HG03571 (cell line): ENCODE measurements around the gene SLC2A9.

Experiments
- ATAC-seq: cut with Tn5 transposase; IDR thresholded peaks from one replicate; pipeline ENCODE4 v1.9.1; 2021; ENCODE audit not compliant: unreplicated experiment

Gene SLC2A9

DNA sequence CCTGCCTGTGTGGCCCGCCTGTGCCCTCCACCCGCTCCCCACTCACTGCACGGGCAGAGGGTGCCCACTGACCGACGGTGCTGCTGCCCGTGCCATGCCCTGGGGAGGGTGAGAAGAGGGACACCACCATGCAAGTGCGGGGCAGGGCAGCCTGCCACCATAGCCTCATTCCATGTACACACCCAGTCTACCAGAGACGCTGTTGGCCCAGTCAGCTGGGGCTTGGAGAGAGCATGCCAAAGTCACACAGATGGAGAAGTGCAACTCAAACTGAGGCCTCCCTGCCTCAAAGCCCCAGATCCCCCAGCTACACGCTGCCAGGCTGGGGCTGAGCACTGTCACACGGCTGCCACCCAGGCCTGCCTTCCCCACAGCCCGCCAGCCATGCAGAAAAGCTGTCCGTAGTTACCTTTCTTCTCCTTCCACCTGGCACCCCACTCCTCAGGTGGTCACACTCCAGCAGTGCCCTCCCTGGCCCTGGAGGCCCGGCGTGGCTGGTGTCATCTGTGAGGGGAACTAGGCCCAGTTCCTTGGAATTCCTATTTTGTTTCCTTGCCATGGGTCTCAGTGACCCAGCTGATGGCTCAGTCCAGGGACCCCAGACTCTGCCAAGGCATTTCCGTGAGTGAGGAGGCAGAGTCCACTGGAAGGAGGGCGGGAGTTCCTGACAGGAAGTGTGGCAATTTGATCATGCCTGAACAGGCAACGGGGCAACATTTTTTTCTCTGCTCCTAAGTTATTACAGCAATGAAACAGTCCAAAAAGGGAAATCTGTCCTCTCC, at the start of gene SLC2A9:
Gene SLC2A9, minus strand, starts transcription at position 627 of the 782 bp plus-strand sequence. Its CDS starts 68 bp downstream, at position 559.
- ATAC-seq = no peak

DNA sequence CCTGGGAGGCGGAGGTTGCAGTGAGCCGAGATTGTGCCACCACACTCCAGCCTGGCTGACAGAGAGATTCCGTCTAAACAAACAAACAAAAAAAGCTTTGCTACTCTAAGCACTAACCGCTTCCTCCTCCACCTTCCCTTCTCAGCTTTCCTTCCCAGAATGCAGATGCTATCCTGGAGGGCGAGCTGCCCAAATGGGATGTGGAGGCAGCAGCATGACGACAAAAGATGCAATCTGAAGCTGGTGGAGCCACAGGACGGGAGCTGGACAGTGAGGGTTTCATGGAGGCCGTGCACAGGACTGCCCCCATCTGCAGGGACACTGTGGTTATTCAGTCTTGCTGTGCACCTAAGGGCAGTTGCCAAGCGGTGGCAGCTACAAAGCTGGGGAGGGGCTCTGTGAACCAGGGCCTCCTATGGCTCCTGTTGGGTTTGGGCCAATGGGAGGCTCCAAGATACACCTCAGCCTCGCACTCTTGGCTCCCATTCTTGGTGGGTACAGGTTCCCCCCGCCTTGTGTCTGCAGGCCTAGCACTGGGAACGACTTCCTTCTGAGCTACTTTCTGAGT, 47.9 kb upstream of the SLC2A9 start:
- ATAC-seq = no peak

DNA sequence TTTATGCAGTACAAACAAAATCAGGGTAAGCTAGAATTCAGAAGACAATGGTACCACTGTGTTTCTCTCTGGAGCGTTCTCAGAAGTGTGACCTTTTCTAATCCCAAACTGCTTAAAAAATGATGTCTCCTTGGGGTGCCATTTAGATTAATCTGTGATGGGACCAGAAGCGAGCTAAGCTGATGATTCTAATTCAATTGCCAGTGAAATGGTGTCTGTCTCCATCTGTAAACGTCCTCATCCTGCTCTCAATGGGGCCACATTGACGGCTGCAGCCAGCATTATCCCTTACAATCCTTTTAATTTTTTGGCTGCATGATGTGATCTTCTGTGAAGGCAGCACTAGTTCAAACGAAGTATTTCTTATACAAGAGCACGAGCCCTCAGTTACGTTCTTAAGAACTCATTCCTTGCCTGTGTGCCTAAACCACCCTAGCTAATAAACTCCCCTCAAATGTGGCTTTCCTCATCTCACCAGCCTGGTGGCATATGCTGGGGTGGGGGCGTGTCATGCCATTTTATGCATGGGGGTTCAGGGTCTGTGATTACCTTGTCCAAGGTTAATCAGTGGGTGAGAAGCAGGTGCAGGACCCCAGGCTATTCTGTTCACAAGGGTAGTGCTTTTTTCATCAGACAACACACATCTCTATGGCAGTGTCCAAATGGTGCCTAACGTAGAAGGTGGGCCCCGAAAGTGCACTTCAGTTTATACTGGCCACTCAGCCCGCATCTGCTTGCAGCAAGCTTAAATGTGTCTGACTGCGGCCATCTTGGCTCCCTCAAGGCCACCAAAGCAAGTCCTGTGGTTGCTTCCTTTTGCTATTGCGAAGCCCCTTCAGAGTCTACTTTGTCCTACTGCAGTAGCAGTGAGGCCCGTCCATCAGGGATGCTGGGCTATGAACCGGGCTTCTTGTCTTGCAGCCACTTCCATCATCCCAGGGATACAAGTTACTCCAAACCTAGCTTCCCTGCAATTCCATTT, 45.7 kb upstream of the SLC2A9 start:
- ATAC-seq = no peak

DNA sequence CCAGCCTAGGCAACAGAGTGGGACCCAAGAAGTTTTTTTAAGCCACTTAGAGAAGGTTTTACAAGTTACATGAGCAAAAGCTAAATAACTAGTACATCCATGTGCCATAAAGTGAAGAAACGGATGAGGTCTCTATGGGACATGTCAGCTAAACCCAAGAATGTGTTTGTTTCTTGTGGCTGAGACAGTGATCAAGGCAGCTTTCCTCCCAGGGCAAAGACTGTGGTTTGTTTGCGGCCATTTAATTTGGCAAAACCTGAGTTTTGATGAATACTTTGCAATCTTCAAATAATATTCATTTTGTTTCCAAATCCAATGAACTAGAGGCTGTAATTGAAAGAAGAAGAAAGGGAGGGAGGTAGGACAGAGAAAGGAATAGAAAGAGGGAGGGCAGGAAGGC, 44.9 kb upstream of the SLC2A9 start:
- no peak for ATAC-seq

DNA sequence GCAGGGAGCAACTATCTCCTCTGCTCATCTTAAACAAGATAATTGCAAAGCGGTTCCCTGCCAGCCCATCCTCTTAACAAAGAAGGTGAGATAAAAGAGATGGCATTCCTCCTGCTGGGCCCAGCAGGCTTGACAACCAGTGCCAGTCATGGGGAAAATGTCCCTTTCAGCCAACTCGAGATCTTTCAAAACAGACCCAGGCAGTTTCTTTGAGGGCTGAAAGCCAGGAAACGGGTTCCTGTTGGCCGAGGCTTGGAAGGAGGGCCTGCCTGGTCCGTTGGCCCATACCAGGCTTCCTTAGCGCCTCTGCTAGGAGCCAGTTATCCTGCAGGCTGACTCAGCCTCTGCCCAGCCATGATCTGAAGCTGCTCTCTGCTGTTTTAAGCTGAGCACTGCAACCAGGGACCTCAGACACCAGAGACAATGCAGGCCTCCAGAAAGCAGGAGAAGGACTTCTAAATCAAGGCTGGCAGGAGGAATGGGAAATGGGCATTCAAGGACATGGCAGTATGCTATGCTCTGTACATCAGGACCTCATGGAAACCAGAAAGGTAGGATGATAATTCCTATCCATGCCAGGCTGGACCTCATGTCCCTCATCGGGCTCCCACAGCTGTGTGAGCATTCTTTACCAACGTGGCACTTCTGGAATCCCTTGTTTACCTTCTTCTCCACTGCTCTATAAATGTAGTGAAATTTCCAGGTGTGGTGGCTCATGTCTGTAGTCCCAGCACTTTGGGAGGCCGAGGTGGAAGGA, 42.4 kb upstream of the SLC2A9 start:
- ATAC-seq = no peak

DNA sequence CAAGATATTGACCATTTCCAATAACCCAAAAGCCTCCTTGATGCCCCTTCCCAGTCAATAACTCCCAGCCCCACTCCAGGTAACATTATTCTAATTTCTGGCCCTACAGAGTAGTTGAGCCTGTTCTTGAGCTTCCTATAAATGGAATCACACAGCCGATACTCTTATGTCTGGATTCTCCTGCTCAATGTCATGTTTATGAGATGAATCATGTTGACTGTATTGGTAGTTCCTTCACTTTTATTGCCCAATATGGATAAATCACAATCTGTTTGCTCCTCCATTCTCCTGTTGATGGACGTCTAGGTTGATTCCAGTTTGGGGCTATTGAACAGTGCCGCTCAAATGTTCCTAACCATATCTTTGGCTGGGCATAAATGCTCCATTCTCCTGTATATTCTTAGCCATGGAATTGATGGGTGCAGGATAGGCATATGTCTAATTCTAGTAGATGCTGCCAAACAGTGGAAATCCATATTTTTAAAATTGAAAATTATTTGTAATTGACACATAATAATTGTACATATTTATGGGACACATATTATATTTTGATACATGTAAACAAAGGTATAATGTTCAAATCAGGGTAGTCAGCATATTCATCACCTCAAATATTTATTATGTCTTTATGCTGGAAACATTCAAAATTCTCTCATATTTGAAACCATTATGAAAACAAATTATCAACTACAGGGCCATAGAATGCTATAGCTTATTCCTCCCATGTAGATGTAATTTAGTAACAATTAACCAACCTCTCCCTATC, 40.5 kb upstream of the SLC2A9 start:
- ATAC-seq = no peak

DNA sequence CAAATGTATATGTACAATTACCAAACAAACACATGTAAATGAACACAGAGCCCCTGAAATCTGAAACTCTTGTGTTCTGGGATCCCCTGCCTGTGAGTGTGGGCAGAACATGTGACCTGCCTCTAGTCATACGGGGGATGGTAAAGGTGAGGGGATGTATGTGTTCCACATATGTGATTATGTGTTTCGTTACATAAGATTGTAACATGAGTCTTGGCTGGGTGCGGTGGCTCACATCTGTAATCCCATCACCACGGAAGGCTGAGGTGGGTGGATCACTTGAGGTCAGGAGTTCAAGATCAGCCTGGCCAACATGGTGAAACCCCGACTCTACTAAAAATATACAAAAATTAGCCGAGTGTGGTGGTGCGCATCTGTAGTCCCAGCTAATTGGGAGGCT, 37.1 kb upstream of the SLC2A9 start:
- no peak for ATAC-seq

DNA sequence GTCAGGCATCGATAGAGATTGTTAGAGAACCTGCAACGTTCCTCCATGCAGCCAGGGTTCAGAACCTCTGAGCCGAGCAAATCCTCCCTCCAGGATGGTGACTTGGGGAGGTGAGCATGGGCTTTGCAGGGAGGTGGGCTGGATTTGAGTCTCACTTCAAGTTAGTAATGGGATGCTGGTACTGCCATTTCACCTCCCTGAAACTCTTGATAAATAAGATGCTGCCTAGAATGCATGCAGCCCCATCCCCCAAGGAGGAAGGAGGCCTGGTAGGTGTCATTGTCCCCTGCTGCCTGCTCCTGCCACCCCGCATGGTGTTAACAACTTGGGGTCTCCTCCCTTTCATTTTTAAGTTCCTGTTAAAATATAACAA, 35.7 kb upstream of the SLC2A9 start:
- ATAC-seq = no peak

DNA sequence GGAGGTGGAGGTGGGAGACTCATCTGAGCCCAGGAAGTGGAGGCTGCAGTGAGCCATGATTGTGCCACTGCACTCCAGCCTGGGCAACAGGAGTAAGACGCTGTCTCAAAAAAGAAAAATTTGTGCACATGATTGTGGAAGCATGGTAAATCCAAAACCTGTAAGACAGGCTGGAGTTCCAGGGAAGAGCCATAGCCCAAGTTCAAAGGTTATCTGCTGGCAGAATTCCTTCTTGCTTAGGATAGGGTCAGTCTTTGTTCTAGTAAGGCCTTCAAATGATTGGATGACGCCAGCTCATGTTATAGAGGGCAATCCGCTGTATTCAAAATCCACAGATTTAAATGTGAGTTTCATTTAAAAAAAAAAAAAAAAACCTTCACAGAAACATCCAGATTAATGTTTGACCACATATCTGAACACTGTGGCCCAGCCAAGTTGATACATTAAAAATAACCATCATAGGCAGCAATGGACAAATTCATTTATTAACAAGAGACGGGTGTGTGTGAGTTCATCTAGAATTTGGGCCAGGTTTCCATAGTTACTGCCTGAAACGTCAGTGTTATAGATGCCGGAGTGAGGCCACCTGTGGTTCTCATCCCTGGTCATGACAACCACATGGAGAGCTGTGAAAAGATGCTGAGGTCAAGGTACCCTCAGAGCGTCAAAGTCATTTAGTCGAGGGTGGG, 35.2 kb upstream of the SLC2A9 start:
- ATAC-seq = no peak

DNA sequence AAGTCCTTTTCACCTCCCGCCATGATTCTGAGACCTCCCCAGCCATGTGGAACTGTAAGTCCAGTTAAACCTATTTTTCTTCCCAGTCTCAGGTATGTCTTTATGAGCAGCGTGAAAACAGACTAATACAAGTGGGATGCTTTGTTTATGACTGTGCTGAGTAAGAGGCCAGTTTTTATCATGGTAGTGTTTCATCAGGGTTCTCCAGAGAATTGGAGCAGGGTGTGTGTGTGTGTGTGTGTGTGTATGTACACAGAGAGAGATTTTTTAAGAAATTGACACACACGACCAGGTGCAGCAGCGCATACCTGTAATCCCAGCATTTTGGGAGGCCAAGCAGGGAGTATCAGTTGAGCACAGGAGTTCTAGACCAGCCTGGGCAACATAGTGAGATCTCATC, 34.6 kb upstream of the SLC2A9 start:
- no peak for ATAC-seq

DNA sequence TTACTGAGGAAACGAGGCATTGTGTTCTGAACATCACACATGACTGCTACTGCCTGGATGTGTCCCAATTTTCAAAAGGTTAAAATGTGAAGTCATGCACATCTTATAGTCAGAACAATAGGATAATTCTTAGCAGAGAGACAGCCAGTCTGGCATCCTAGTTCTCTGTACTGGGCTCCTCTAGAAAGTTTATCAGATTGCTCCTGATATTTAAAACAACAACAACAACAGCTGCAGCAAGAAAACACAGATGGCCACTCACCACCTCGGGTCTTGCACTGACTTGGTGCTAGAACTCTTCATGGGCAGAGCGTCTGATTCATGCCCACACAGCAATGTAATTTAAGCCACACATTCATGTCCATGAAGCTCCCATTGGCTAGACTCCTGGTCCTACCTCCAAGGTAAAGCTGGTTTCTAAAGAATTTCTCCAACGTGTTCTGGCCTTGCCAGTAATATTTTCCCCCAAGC, 33.3 kb upstream of the SLC2A9 start:
- ATAC-seq = no peak

DNA sequence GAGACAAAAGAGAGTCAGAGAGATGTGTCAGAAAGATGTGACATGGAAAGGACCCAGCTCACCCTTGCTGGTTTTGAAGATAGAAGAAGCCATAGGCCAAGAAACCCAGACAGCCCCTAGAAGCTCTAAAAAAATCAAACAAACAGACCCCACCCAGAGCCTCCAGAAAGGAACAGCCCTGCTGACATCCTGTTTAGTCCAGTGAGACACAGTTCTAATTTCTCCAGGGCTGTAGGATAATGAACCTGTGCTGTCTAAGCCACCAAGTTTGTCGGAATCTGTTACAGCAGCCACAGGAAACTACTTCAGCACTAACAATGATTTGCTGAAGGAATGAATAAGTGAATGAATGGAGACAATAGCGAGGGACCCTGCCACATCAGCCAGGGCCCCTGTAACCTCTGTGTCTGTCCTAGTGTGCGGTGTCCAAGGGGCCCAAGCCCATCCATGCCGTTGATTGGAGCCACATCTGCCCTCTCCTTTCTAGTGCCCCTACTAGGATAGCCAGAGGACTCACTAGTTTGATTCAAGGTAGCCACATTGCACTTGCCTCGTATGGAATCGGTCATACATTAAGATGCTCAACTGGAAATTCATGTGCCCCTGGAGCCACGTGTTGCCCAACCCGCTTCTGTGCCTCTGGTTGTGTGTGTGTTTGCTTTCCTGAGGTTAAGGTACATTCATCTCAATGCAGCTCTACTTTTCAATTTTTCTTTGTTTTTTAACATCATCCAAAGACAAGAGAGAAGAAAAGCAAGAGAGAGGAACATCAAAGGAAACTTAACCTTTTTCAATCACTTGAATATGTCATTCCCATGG, 32.5 kb upstream of the SLC2A9 start:
- no peak for ATAC-seq

DNA sequence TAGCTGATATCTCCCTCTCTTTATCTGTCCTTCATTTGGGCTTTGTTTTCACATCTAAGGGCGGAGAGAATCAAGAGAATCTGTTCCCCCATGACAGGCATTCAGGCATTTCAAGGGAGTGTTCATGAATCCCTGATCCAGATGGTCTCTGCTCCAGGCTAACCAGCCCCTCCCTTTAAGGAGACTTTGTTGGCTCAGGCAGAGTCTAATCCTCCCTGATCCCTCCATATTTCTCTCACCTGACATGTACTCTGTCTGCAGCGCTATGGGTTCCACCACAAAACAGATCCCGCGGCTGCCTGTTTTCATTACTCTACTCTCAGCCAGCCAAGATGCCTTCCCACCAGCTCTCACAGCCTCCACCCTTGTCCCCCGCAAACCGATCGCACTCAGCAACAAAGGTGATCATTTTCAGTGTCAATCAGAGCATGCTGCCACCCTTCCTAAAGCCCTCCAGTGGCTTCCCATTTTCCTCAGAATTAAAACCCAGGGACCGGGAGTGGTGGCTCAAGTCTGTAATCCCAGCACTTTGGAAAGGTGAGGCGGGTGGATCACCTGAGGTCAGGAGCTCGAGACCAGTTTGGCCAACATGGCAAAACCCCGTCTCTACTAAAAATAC, 30.3 kb upstream of the SLC2A9 start:
- no peak for ATAC-seq

DNA sequence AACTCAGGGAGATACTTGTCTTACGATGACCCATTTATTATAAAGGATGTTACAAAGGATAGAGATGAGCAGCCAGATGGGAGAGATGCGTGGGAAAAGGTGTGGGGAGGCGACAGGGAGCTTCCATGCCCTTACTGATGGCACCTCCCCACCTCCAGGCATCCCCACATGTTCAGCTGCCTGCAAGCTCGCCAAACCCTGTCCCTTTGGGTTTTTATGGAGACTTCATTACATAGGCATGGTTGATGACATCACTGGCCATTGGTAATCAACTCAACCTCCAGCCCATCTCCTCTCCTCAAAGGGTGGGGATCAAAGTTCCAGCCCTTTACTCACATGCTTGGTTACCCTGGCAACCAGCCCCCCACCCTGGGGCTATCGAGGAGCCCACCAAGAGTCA, 29.4 kb upstream of the SLC2A9 start:
- no peak for ATAC-seq

DNA sequence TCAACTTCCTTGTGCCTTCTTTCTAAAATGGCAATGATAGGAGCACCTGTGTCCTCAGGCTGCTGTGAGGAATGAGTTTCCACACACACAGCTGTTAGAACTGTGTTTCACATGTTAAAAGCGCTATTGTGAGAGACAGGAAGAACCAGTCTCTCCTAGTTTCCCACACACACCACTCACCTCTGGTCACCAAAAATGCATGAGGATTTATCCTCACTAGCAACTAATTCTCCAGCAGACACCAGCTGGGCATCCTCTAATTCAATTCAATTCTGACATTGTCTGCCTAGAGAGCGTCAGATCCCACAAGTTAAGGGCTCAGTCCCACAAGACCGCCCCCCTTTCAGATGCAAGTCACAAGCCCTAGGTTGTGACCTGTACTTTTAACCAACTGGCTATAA, 29.0 kb upstream of the SLC2A9 start:
- no peak for ATAC-seq

DNA sequence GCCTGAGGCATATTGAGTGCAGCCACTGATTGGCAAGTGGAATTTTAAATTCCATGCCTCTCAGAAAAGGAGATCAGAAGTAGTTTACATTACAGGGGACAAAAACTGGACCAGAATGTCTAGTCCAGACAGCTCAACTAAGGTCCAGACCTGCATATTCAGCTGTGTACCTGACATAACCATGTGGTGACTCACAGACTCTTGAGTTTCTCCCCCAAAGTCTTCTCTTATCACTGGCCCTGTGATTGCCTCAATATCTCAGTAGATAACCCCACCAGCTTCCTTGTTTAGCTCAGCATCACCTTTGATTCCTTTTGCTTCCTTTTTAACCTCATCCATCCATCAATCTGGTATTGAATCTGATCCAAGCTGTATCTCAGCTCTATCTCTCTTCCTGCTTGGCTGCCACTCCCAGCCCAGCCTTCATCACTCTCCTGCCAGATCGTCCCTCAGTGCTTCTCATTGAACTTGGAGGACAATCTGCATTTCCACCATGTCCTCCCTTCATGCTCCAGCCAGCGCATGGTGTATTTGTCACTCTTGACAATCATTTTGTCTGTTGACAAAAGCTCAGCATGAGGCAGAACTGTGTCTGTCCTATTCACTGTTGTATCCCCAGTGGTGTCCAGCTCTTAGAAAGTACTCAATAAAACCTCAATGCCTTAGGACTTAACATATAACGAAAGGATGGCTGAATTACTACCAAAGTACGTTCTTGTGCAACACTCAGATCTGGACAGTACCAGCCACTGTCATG, 27.8 kb upstream of the SLC2A9 start:
- no peak for ATAC-seq

DNA sequence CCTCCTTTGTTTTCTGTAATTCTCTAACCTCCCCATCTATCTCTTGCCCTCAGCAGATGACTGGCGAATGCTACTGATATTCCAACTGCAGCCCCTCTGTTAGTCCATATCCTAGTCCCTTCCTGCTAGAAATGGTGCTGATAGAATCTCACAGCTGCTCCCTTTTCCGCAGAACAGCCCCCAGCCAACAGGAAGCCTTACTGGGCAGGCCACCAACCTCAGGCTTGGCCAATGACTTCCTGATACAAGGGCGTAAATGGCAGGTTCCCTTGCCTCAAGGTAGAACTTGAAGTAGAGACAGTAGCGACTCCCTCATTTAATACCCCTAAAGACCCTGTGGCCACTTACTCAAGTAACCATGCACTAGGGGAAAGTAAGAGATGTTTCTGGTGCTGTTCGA, 26.7 kb upstream of the SLC2A9 start:
- ATAC-seq = no peak

DNA sequence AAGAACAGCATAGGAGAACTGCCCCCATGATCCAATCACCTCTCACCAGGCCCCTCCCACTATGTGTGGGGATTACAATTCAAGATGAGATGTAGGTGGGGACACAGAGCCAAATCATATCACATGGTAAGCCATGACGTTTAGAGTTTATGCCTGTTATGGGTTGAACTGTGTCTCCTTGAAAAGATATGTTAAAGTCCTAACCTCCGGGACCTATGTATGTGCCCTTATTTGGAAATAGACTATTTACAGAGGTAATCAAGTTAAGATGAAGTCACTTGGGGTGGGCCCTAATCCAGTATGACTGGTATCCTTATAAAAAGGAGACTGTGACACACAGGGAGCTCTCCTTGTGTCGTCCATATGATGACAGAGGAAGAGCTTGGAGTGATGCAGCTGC, 25.2 kb upstream of the SLC2A9 start:
- ATAC-seq = no peak
